Liver (tissue), 9 donors: Measurements from ENCODE around the gene SPTBN1. TPM values are rescaled to one million over a fixed set of nuclear protein-coding genes. Genes with fewer than 3 reads are reported as not detected.

ENCODE experiments used
- DNase-seq: peaks from one replicate; pipeline ENCODE4 v3.0.0-alpha.2; 2017; ENCODE audit warnings: low spot score
- H3K27ac ChIP-seq, 2 donors: one replicate each; pipeline ENCODE4 v1.7.0; 2013; ENCODE audit warnings: inconsistent platforms in 2 of 2, low read length in 2 of 2, control low read depth in 1 of 2, low read depth in 1 of 2, mild to moderate bottlenecking in 1 of 2
- H3K27me3 ChIP-seq, 4 donors: one replicate each; pipeline versions ENCODE4 v1.6.1 to v1.7.0; 2013; ENCODE audit warnings: low read length in 3 of 4, inconsistent platforms in 1 of 4, mild to moderate bottlenecking in 1 of 4, moderate library complexity in 1 of 4; ENCODE audit not compliant: control insufficient read depth in 4 of 4, insufficient read depth in 4 of 4
- H3K36me3 ChIP-seq, 4 donors: one replicate each; pipeline versions ENCODE4 v1.6.1 to v1.7.0; 2013; ENCODE audit warnings: low read length in 3 of 4, mild to moderate bottlenecking in 3 of 4, low read depth in 1 of 4, moderate library complexity in 1 of 4; ENCODE audit not compliant: control insufficient read depth in 4 of 4, insufficient read depth in 3 of 4
- H3K4me1 ChIP-seq, 4 donors: one replicate each; pipeline versions ENCODE4 v1.6.1 to v1.7.0; 2013; ENCODE audit warnings: low read length in 3 of 4, mild to moderate bottlenecking in 3 of 4, moderate library complexity in 1 of 4; ENCODE audit not compliant: control insufficient read depth in 4 of 4, insufficient read depth in 4 of 4
- H3K4me3 ChIP-seq, 3 donors: one replicate each; pipeline versions ENCODE4 v1.6.1 to v1.7.0; 2013; ENCODE audit warnings: low read length in 3 of 3, control low read depth in 1 of 3, low read depth in 1 of 3, mild to moderate bottlenecking in 1 of 3
- H3K9ac ChIP-seq, 2 donors: one replicate each; pipeline ENCODE4 v1.7.0; 2013; ENCODE audit warnings: low read length in 2 of 2, mild to moderate bottlenecking in 2 of 2, moderate library complexity in 2 of 2, control low read depth in 1 of 2, low read depth in 1 of 2
- H3K9me3 ChIP-seq, 4 donors: one replicate each; pipeline versions ENCODE4 v1.6.1 to v1.7.0; 2013; ENCODE audit warnings: low read length in 3 of 4; ENCODE audit not compliant: control insufficient read depth in 4 of 4
- EGR1 ChIP-seq, 2 donors: IDR thresholded peaks; 2 replicates each; pipeline ENCODE4 v1.6.1; 2016 to 2018; ENCODE audit warnings: antibody characterized with exemption in 2 of 2, low read depth in 2 of 2
- FOXA2 ChIP-seq: IDR thresholded peaks from 2 replicates; pipeline ENCODE4 v1.6.1; 2016; ENCODE audit warnings: antibody characterized with exemption
- HNF4A ChIP-seq, 2 donors: conservative IDR thresholded peaks; 2 replicates each; pipeline ENCODE4 v1.6.1; 2016; ENCODE audit warnings: antibody characterized with exemption in 2 of 2, mild to moderate bottlenecking in 2 of 2
- JUND ChIP-seq, 2 donors: IDR thresholded peaks; 2 replicates each; pipeline ENCODE4 v1.6.1; 2016; ENCODE audit warnings: antibody characterized with exemption in 2 of 2
- NR2F2 ChIP-seq: IDR thresholded peaks from 2 replicates; pipeline ENCODE4 v1.6.1; 2016; ENCODE audit warnings: antibody characterized with exemption
- RAD21 ChIP-seq, 2 donors: IDR thresholded peaks; 2 replicates each; pipeline ENCODE4 v1.6.1; 2016; ENCODE audit warnings: antibody characterized with exemption in 2 of 2, mild to moderate bottlenecking in 2 of 2
- SP1 ChIP-seq: IDR thresholded peaks from 2 replicates; pipeline ENCODE4 v1.6.1; 2018; ENCODE audit warnings: antibody characterized with exemption, mild to moderate bottlenecking
- TAF1 ChIP-seq: conservative IDR thresholded peaks from 2 replicates; pipeline ENCODE4 v1.6.1; 2016; ENCODE audit warnings: antibody characterized with exemption, mild to moderate bottlenecking
- YY1 ChIP-seq: IDR thresholded peaks from 2 replicates; pipeline ENCODE4 v1.6.1; 2016; ENCODE audit warnings: antibody characterized with exemption, mild to moderate bottlenecking
- WGBS: extraction: QIAGEN DNeasy Blood & Tissue Kit; methylation state at CpG from one replicate; pipeline ENCODE4 v1.1.7; 2013; 5-methylcytosine and 5-hydroxymethylcytosine counted together
- polyA plus RNA-seq, 2 donors: library from polyadenylated mRNA; stranded (reverse) in 1 of 2; unstranded in 1 of 2; fragments of 200-250 nt in 1 of 2; fragments of >200 nt in 1 of 2; fragmentation: Nextera tagmentation in 1 of 2; extraction: Ambion mirVana in 1 of 2; gene quantifications; one replicate each; pipeline versions ENCODE4 v1.2.1 to v1.2.3, GENCODE V29; 2013 to 2015
- total RNA-seq, 2 donors: library from RNA; depleted of rRNA; stranded (reverse); fragments of >200 nt; gene quantifications; one replicate each; pipeline ENCODE4 v1.2.3, GENCODE V29; 2014
- TF ChIP-seq, protein P1 (sequence below): IDR thresholded peaks from 2 replicates; pipeline ENCODE4 v1.6.1; 2016; ENCODE audit warnings: antibody characterized with exemption
- TF ChIP-seq, protein P2 (sequence below): fragments of 150-350 bp; IDR thresholded peaks from 2 replicates; pipeline ENCODE4 v1.5.1; 2017; ENCODE audit warnings: improper control_type of control experiment, low read depth, low read length; ENCODE audit not compliant: missing input control
- TF ChIP-seq, protein P3 (sequence below): IDR thresholded peaks from 2 replicates; pipeline ENCODE4 v1.6.1; 2016; ENCODE audit warnings: antibody characterized with exemption
- TF ChIP-seq, protein P4 (sequence below): IDR thresholded peaks from 2 replicates; pipeline ENCODE4 v1.6.1; 2016; ENCODE audit warnings: antibody characterized with exemption
- donor health status: healthy.
- donor health status: healthy.
- donor health status: healthy.
- donor health status: healthy.
- donor health status: healthy.

The SPTBN1 gene
- total and polyA plus RNA-seq, 4 donors, result 44.8 to 191 (median 75.9) TPM

DNA sequence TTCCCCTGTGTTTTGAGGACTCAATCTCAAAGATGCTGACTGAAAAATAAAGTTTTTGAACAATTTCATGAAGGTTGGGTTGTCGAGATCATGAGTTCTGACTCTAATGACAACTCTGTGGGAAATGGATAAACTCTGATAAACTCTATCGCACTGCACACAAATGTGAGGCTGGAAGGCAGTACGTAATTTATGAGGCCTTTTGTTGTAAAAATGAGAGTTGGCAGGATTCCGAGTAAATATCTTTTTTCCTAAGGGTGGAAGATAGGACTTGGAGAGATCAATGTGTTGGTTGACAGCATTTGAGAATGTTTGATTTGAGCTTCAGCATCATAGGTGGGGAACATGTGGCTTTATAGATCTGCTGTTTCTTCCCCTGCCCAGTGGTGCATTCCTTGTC lies 90.4 kb downstream of the SPTBN1 start:
- H3K9ac ChIP-seq, result peak overlapping the region in 1 of 2 donors; percentile 14
- no peak overlapping the region for H3K4me3 ChIP-seq
- WGBS, result 42% methylated on average over 4 of the region's 4 CpGs
- H3K36me3 ChIP-seq, result no peaks in the 10 kb centered on the region
- H3K27ac ChIP-seq, result peak overlapping the region; percentile 92 to 96
- TF ChIP-seq RAD21 (IDR thresholded peaks at IDR 0.05) (no peak), HNF4A (conservative IDR thresholded peaks at IDR 0.05) (no peak), NR2F2 (no peak), EGR1 (IDR thresholded peaks at IDR 0.05; ENCODE audit: low read depth in 2 of 2) (no peak)
- TF ChIP-seq, protein P1, sequence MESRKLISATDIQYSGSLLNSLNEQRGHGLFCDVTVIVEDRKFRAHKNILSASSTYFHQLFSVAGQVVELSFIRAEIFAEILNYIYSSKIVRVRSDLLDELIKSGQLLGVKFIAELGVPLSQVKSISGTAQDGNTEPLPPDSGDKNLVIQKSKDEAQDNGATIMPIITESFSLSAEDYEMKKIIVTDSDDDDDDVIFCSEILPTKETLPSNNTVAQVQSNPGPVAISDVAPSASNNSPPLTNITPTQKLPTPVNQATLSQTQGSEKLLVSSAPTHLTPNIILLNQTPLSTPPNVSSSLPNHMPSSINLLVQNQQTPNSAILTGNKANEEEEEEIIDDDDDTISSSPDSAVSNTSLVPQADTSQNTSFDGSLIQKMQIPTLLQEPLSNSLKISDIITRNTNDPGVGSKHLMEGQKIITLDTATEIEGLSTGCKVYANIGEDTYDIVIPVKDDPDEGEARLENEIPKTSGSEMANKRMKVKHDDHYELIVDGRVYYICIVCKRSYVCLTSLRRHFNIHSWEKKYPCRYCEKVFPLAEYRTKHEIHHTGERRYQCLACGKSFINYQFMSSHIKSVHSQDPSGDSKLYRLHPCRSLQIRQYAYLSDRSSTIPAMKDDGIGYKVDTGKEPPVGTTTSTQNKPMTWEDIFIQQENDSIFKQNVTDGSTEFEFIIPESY, result no peak
- TF ChIP-seq, protein P2, sequence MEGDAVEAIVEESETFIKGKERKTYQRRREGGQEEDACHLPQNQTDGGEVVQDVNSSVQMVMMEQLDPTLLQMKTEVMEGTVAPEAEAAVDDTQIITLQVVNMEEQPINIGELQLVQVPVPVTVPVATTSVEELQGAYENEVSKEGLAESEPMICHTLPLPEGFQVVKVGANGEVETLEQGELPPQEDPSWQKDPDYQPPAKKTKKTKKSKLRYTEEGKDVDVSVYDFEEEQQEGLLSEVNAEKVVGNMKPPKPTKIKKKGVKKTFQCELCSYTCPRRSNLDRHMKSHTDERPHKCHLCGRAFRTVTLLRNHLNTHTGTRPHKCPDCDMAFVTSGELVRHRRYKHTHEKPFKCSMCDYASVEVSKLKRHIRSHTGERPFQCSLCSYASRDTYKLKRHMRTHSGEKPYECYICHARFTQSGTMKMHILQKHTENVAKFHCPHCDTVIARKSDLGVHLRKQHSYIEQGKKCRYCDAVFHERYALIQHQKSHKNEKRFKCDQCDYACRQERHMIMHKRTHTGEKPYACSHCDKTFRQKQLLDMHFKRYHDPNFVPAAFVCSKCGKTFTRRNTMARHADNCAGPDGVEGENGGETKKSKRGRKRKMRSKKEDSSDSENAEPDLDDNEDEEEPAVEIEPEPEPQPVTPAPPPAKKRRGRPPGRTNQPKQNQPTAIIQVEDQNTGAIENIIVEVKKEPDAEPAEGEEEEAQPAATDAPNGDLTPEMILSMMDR, result no peak
- TF ChIP-seq, protein P3, sequence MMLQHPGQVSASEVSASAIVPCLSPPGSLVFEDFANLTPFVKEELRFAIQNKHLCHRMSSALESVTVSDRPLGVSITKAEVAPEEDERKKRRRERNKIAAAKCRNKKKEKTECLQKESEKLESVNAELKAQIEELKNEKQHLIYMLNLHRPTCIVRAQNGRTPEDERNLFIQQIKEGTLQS, result no peak
- H3K9me3 ChIP-seq, result no peaks in the 10 kb centered on the region
- H3K27me3 ChIP-seq, result no peaks in the 10 kb centered on the region
- DNase-seq, result no peak
- peaks cover 2 to 22% (median 6%) of the 10 kb centered on the region in 4 donors for H3K4me1 ChIP-seq

DNA sequence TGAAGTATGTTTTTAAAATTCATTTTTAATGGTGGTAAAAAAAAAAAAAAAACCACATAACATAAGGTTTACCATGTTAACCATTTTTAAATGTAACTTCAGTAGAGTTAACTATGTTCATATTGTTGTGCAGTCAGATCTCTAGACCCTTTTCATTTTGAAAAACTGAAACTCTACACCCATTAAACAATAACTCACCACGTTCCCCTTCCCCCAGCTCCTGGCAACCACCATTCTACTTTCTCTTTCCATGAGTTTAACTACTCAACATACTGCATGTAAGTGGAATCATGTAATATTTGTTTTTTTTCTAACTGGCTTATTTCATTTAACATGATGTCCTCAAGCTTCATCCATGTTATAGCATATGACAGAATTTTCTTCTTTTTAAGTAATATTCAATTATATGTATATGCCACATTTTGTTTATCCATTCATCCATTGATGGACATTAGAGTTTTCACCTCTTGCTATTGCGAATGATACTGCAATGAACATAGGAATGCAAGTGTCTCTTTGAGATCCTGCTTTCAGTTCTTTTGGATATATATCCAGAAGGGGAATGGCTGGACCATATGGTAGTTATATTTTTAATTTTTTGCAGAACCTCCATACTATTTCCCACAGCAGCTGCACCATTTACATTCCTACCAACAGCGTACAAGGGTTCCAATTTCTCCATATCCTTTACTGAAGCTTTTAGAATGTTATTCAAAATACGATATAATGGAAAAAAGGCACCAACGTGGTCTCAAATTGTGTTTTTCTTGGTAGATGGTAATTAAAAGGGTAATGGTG lies 91.0 kb downstream of the SPTBN1 start:
- no peaks in the 10 kb centered on the region for H3K36me3 ChIP-seq
- no peaks in the 10 kb centered on the region for H3K27me3 ChIP-seq
- H3K9ac ChIP-seq, result peak overlapping the region in 1 of 2 donors; percentile 14
- H3K4me3 ChIP-seq, result no peak overlapping the region
- 79% methylated on average over 5 of the region's 5 CpGs for WGBS
- peaks cover 2 to 22% (median 6%) of the 10 kb centered on the region in 4 donors for H3K4me1 ChIP-seq
- no peaks in the 10 kb centered on the region for H3K9me3 ChIP-seq
- TF ChIP-seq, protein P3, result no peak
- peak; percentile 35 for TF ChIP-seq YY1
- no peak for DNase-seq
- peak overlapping the region; percentile 92 to 96 for H3K27ac ChIP-seq

DNA sequence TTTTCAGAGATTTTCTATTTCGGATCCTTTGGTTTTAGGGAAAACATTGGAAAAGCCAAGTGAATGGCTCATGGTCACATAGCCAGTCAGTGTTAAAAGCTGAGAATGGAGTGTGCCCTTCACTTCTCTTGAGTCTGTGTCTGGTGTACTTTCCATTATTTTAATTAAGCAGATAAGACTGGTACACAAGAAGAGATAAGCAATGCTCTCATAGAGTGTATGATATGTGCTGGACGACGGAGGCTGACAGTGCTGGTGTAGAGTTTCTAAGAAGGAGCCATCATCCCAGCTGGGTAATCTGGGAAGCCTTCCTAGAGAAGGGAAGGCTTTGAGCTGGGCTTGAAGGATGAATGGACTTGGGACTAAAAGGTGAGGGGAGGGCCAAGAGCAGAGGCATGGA lies 93.3 kb downstream of the SPTBN1 start:
- no peak overlapping the region for H3K9ac ChIP-seq
- no peak overlapping the region for H3K27ac ChIP-seq
- no peak for DNase-seq
- no peak overlapping the region for H3K4me3 ChIP-seq
- 94% methylated on average over 3 of the region's 3 CpGs for WGBS
- TF ChIP-seq, protein P4, sequence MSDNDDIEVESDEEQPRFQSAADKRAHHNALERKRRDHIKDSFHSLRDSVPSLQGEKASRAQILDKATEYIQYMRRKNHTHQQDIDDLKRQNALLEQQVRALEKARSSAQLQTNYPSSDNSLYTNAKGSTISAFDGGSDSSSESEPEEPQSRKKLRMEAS, result no peak
- no peak for TF ChIP-seq JUND (IDR thresholded peaks at IDR 0.05)
- TF ChIP-seq RAD21 (IDR thresholded peaks at IDR 0.05), result no peak
- no peak for TF ChIP-seq NR2F2
- no peak for TF ChIP-seq SP1
- TF ChIP-seq TAF1, result no peak
- TF ChIP-seq FOXA2, result no peak
- H3K36me3 ChIP-seq, result no peaks in the 10 kb centered on the region
- no peaks in the 10 kb centered on the region for H3K27me3 ChIP-seq
- no peaks in the 10 kb centered on the region for H3K9me3 ChIP-seq
- peaks cover 2 to 23% (median 6%) of the 10 kb centered on the region in 4 donors for H3K4me1 ChIP-seq
